HG02798 (cell line): Measurements from ENCODE around the gene CNTN4.

Experiments
- ATAC-seq: cut with Tn5 transposase; IDR thresholded peaks from one replicate; pipeline ENCODE4 v1.9.1; 2021; ENCODE audit warnings: mild to moderate bottlenecking; ENCODE audit not compliant: unreplicated experiment, poor library complexity

The CNTN4 gene

DNA sequence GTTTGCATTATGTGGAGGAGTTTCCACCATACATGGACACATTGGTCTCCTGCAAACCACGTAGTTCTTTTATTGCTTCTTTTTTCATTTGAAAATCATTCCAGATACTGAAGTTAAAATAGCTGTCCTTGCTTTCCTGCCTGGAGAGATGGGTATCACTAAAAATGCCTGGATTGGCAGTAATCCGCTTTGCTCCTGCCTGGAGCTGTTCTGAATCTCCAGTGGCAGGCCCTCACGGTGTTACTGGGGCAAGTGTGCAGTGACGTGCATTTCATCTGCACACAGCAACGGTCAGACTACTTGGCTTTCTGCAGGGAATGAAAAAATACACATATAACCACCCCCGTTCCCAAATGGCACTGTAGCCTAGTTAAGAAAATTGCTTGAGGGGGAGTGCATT lies 738.6 kb downstream of the CNTN4 start:
- no peak for ATAC-seq

DNA sequence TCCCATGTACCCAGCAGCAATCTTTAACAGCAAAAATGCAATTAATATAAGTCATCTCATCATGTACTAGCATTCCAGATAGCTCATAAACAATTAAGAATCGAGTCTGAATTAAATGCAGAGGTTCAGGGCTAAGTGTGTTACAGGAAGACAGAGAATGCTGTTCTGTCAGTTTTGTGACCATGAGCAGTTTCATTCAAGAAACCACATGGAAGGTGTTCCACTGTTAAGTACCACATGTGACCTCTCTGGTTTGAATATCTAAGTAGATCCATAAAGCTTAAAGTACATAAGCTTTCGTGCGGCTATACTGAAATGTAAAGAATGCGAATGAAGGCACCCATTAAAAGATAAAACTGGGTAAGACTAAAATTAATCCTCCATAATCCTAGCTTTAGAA lies 739.2 kb downstream of the CNTN4 start:
- ATAC-seq, result no peak

DNA sequence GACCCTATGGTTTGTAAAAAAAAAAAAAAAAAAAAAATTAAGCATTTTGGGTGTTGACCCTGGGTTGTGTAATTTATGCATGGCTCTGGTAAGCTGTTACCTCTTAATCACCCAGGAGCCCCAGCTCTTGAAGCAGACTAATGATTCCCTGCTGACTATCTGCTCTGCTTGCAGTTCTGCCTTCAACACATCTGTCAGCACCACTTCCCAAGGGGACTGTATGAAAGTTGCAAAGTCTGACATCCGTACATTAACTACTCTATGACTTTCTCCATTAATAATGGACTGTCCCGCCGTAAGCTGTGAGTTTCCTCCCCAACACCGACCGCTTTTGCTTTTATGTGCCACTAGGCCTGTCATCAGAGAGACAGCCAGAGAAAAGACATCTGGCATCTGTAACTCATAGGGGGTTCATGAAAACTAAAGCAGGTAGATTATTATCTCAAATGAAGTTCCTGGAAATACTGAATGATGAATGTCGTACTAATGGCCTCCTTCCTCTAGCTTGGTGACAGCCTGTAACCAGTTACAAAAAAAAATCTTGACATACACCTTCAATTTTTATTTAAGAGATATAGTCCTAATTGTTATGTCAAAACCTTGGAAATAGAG lies 740.0 kb downstream of the CNTN4 start:
- no peak for ATAC-seq

DNA sequence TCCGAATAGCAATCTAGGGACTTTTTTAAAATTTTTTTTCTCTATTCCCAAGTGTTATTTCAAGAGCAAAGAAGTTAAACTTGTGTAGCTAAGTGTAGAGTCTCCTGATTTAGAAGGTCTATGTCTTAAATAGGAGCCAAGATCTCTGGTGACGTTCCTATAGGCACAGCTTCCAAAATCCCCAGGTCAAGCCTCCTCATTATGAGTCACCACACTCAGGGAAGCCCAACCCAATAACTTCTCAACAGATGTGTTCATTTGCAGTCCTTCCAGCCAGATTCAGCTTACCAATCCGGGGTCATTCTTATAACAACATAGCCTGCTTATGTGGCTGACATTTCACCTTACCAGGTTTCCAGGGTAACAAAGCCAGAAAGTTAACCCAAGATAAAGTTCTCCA lies 741.2 kb downstream of the CNTN4 start:
- ATAC-seq, result no peak

DNA sequence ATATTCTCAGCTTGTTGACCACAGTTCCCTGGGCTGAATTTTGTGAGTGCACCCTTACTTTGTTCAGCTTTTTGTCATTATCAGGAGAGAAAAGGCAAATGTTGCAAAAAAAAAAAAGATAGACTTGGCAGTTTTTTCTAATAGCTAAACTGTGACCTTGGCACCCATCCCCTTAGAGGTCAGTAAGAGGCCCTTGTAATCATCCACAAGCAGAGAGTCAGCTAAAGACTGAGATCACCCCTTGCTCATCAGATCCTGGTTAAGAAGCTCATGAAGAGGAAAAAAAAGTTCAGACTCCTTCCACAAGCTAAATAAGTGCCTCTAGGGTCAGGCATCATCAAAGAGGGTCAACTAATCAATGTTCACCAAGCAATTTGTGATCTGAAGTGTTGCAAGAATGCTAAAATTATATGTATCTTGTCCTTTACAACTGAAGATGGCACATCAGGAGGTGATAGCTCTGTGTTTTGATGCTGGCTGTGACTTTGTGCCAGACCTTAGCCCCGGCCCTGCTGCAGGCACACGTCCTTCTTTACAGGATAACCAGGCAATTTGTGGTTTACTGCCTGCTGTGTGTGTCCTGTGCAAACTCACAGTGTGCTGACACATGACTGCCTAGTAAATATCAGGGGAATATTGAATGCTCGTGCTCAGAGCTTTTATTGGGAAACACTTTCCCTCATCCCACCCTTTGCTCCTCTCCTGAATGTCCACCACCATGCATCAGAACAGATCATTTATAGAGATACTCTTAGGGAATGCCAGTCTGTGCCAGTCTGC lies 748.6 kb downstream of the CNTN4 start:
- ATAC-seq, result no peak

DNA sequence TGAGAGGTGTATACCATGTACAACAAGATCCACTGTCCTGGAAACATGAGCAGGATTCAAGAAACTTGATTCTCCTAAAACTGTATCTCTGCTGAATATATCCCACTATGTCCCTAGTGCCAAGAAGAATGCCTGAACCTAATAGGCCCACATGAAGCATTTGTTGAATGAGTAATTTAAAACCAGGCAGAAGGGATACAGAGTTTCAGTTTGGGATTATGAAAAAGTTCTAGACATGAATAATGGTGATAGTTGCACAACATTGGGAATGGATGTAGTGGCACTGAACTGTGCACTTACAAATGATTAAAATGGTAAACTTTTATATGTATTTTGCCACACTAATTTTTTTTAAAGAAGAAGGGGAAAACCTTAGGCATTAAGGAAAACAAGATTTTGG lies 750.4 kb downstream of the CNTN4 start:
- no peak for ATAC-seq

DNA sequence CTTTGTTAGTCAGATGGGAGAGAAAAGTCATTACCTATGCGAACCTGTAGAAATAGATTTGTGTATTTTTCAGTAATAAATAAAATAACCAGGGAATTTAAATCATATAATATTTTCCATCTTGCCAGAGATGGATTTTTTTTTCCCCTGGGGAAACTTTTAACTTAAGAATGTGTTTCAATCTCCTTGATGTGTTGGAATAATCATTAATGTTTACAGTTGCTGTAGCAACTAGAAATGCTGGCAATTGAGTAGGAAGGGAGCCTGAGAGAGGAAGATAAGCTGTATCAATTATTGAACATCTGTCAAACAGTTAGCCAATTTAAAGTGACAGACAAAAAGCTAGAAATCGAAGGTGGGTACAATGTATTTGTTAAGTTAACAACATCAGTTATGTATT lies 752.0 kb downstream of the CNTN4 start:
- ATAC-seq, result no peak

DNA sequence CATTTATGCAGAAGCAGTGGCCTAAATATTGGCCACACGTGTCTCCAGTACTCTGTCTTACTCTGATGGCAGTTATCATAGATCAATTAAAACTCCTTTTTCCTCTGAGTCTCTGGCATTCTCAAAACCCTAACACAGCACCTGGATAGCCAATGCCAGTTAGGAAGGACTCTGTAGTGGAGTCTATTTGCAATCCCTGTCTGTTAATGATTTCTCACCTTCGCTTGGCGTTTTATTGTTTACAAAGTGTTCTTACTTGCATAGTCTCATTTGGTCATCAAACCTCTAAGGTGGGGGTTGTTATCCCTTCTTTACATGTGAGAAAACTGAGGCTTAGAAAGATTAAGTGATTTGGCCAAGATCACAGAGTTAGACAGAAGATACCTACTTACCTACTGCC lies 752.7 kb downstream of the CNTN4 start:
- no peak for ATAC-seq

DNA sequence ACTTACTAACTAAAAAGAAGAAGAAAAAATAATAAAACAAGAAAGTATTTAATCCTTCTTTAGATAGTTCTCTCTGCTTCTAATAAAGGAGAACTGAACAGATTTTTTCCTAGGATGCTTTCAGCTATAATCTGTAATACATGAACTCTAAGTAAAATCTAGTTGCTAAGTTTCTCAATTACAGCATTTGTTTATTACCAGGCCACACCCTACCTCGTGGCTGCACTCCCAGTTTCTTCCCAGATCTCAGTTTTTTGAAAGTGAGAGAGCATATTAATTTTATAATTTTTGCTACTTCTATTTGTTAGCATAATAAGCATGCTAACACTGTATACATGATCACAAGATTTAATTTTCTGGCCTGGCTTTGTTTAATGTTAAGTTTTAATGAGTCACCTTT lies 753.2 kb downstream of the CNTN4 start:
- no peak for ATAC-seq

DNA sequence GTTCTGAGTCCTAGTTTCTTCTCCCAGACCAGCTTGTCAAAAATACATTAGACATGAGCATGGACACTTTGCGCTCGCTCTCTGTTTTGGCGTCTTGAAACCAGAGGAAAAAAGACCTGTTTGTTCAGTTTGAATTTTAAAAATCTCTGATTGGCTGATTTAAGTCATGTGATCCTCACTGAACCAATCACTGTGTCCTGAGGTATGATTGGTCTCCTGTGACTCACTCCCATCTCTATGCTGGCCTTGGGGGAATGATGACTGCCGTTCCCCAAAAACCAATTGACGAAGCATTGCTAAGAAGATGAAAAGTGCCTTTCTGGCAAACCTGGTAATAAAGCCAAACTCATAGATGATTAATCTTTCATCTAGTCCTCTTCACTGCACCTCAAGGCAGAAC lies 755.0 kb downstream of the CNTN4 start:
- no peak for ATAC-seq

DNA sequence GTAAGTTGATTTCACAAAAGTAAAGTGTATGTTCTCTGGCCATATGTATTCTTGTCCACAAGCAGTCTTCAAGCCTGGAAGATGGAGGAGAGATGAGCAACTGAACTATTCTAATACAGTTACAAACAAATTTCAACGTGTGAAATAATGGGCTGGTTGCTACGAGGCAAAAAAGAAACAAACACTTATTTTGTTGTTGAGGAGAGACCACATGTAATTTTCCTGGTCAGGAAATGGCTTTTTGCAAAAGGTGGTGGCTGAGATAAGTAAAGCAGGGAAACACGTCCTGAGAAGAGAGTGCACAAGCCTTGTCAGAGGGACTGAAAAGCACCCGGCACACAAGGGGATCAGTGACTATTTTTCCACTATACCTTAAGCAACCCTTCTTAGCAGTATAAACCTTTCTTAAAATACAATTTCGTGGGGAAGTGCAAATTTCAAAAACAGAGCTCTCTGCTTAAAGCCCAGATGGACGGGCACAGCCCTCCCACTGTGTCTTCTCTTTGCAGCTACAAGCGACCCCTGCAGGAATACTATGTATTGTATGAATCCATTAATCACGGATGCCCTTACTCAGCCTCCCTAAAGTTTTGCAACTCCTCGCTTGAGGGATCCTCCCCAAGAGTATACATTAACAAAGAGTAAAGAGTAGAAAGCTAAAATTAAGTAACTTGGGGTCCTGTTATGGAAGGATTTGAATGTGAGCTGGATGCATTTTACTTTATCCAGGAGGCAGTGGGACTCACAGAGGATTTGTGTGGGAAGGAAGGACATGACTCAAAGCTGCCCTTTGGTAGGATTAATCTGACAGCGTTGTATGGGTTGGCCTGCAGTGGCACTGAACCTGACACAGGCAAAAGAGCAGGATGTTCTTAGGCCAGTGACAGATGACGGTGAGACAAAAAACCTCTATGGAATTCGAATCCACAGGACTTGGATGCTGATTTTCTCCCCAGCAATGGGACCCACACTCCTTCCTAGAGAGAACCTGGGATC lies 757.8 kb downstream of the CNTN4 start:
- ATAC-seq, result no peak

DNA sequence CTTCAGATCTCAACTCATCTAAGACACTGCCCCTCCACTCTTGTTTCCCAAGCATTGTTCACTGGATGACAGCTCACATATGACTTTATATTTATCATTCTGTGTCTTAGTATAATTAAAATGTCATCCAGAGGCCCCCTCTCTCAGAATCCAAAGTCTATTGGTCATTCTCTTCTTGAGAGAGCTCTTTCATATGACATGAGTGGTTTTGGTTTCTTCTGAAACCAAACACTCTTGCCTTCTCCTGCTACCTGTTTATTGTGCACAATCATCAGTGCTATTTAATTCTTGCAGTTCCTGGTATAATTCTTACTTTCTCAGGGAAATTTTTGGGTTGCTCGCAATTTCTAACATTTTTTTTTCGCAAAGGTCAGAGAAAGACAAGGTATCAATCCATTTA lies 762.0 kb downstream of the CNTN4 start:
- ATAC-seq, result no peak

DNA sequence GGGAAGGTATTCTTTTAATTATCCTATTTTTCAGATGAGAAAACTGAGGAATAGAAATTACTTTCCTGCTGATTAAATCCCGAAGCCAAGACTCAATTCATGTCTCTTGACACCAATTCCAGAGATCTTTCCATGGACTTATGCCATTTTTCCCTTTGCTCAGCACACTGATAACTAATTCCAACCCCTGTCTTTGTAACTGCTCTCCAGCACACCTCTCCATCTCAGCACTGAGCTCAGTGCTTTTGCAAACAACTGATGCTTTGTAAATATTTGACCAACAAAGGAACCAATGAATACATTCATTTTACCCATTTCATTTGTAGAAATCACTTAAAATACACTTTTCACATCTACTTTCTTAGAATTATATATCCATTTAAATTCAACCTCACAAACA lies 762.5 kb downstream of the CNTN4 start:
- ATAC-seq, result no peak

DNA sequence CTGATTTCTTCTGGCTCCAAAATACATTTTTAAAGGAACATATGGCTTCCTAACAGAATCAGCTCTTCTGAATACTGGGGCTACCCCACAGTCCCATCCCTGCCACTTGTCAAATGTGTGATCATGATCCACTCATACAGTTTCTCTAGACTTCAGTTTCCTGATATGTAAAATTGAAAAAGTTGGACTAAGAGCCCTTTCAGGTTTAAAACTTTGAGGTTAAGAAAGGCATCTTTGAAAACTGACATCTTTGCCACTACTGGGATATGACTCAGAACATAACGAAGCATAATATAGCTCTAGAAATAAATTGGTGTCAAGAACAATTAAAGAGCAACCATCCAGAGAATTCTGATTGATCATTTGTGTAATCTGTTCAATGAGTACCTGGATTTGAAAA lies 763.3 kb downstream of the CNTN4 start:
- ATAC-seq, result no peak

DNA sequence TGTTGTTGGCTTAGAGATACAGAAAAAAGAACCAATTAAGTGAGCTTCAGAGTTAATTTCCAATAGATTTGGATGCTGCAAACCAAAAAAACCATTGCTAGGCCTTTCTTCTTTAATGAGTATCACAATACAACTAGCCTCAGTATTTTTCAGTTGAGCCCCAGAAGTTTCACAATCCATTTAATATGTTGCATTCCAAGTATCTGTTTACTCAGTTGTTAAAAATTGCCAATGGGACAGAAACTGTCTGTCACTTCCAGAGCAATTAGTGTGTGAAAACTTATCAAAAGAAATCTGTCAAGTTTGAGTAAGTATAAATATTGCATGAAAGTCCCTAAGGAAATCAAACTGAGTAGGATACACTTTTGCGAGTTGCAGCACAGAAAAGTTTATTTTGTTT lies 763.7 kb downstream of the CNTN4 start:
- ATAC-seq, result no peak

DNA sequence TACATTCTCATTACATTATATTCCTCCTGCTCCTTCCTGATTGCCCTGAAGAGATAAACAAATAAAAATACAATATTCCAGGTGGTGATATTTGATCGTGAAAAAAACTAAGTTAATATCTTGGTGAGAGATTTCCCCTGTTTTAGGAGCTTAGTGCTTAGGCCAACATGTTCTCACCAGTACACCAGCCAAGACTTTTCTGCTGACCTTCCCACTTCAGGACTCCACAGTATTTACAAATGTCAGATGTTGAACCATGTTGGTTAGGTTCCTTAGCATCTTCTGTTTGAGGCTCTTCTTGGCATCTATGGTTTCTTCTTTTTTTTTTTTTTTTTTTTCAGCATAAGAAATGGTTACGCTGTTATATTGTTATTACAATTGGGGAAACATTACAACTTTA lies 764.5 kb downstream of the CNTN4 start:
- no peak for ATAC-seq

DNA sequence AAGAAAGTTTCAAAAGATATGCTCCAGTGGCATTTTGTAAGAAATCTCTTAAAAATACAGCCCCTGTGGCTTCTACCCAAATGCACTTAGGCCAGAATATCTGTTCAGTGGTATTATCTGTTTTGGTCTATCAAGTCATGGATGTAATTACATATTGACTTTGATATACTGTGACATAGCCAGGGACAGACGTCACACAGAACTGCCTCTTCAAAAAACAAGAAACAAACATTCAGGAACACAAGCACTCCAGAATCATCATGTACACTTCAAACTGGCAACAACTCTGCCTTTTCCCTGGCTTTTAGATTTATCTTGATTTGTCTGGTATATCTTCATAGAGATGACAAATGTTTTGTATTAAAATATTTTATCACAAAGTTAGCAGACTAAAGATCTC lies 771.2 kb downstream of the CNTN4 start:
- ATAC-seq, result no peak

DNA sequence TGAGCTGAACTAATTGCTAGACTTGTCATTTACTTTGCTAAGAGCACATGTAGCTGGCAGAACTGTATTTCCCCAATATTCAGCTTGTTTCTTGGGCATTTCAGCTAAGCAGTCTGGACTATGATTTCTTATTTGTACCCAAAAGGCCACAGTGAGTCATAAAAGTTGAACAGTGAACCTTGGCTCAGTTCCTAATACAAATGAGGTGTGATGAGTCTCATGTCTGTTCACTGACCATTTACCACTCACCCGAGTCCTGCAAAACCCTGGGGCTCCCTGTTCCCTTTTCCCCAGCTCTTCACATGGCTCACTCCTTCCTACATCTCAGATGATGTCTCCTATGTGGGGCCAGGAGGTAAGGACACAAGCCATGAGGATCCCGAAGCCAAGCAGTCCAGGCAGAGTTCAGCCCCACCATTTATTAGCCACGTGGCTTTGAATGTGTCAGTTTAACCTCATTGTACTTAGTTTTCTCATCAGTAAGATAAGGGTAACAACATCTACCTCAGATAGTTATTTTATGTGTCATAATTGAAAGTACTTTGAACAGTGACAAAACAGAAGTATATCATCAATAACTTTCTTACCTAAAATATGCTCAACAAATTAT lies 772.2 kb downstream of the CNTN4 start:
- ATAC-seq, result no peak

DNA sequence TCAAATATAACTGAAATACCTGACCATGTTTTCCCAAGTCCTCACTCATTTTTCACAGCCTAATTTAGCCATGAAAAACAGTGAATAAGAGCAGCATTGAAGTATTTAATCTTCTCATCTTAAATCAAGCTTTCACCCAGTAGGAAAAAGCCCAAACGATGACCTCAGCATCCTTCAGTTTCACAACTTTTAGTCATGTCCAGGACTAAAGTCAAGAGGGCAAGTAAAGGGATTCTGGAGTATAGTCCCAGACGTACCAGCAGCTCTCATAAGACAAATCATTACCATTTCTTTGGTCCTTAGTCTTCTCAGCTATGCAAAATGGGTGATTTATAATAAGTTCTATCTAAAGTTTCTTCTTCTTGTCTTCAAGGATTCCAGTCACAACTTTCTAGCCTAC lies 774.2 kb downstream of the CNTN4 start:
- no peak for ATAC-seq

DNA sequence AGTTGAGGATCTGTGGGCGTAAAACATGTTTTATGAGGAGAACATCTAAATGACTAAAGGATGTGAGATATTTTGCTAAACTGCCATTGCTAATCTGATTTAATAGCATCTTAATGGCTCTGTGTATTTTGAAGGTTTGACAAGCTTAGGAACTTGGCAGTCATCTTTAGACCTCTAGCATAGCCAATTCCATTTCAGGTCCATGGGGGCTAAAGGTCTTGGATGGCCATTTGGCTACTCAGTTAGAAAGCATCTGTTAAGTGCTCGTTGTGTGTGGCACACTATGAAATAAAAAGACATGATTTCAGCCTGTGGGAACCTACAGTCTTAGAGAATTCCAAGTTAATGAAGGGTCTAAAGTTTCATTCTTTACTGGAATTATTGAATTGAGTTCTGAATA lies 775.3 kb downstream of the CNTN4 start:
- no peak for ATAC-seq

DNA sequence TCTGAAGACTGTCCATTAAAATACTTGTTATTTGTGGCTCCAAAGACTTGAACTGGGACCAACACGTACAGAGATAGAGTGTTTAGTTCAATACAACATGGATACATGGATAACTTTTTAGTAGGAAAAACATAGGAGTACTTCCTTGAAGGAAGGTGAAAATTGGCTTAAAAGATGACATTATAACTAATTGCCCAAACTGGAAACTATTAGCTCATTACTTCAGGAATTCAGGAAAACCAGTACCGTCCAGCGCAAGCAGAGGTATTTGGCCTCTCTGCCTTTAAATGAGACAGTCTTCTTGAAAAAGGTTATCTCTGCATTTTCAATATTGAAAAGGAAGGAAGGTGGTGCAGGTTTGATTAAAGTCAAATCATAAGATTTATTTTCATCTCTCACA lies 777.0 kb downstream of the CNTN4 start:
- ATAC-seq, result no peak
